Effector CD8-positive, alpha-beta T cell (primary cell): ENCODE results near the gene KMT2A.

Source experiments
- DNase-seq: peaks from one replicate; lab custom pipeline; 2025; lab: John Stamatoyannopoulos, UW

KMT2A gene

GRCh38 chr11:118484405-118484804, 48.1 kb downstream of the KMT2A start:
- DNase-seq: no peak

DNA sequence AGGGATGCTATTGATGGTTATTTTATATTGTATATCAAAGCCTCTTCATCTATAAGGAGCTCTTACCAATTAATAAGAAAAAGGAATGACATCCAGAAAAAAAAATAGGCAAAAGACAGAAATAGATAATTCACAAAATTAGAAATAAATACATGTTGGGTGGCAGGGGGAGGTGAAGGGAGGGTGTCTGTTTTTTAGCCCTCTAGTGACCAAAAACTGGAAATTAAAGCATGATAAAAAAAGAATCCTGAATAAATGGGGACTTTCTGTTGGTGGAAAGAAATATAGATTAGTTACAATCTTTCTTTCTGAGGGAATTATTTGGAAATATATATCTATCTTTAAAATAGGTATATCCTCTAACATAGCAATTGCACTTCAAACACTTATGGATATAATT, 49.0 kb downstream of the KMT2A start:
- DNase-seq: no peak

DNA sequence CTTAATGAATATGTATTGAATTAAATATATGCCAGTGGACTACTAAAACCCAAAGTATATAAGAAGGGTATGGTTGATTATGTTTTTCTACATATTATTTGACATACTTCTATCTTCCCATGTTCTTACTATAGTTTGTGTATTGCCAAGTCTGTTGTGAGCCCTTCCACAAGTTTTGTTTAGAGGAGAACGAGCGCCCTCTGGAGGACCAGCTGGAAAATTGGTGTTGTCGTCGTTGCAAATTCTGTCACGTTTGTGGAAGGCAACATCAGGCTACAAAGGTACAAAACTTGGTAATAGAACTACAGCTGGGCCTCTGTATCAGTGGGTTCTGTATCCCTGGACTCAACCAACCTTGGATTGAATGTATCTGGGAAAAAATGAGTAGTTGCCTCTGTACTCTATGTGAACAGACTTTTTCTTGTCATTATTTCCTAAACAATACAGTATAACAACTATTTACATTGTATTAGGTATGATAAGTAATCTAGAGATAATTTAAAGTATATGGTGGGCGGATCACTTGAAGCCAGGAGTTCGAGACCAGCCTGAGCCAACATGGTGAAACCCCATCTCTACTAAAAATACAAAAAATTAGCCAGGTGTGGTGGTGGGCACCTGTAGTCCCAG, 52.3 kb downstream of the KMT2A start:
- peak; percentile 65 for DNase-seq

DNA sequence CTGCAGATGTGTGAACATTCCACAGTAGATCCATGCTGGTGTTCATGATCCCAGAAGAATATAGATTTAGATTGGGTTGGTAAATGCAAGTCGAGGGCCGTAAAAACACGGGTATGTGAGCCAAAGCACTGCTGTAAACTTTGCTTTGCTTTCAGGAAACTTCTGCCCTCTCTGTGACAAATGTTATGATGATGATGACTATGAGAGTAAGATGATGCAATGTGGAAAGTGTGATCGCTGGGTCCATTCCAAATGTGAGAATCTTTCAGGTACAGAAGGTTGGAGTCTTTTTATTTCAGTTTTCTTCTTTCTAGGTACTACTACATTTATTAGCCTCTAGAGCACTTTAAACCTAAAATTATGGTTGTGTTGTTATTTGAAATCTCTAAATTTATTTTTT, 54.7 kb downstream of the KMT2A start:
- DNase-seq: no peak

DNA sequence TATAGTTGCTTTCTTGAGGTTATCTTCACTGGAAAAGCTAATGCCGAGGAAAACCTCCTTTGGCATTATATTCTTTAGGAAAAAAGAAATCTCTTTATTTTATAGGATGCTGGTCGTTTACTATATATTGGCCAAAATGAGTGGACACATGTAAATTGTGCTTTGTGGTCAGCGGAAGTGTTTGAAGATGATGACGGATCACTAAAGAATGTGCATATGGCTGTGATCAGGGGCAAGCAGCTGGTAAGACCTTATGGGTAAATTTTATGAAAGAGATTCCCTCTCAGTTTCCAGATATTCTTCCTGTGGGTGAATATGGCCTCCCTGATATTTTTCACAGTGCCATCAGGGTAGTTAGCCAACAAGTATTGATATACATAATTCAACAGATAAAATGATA, 61.5 kb downstream of the KMT2A start:
- DNase-seq: no peak

DNA sequence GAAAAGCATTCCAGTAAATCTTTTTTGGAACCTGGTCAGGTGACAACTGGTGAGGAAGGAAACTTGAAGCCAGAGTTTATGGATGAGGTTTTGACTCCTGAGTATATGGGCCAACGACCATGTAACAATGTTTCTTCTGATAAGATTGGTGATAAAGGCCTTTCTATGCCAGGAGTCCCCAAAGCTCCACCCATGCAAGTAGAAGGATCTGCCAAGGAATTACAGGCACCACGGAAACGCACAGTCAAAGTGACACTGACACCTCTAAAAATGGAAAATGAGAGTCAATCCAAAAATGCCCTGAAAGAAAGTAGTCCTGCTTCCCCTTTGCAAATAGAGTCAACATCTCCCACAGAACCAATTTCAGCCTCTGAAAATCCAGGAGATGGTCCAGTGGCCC, 66.9 kb downstream of the KMT2A start:
- no peak for DNase-seq

GRCh38 chr11:118511601-118512000, 75.3 kb downstream of the KMT2A start:
- no peak for DNase-seq

GRCh38 chr11:118514103-118514502, 77.8 kb downstream of the KMT2A start:
- no peak for DNase-seq

GRCh38 chr11:118519549-118519948, 83.3 kb downstream of the KMT2A start:
- no peak for DNase-seq

DNA sequence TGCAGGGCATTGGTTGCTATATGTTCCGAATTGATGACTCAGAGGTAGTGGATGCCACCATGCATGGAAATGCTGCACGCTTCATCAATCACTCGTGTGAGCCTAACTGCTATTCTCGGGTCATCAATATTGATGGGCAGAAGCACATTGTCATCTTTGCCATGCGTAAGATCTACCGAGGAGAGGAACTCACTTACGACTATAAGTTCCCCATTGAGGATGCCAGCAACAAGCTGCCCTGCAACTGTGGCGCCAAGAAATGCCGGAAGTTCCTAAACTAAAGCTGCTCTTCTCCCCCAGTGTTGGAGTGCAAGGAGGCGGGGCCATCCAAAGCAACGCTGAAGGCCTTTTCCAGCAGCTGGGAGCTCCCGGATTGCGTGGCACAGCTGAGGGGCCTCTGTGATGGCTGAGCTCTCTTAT, 85.6 kb downstream of the KMT2A start:
- no peak for DNase-seq

DNA sequence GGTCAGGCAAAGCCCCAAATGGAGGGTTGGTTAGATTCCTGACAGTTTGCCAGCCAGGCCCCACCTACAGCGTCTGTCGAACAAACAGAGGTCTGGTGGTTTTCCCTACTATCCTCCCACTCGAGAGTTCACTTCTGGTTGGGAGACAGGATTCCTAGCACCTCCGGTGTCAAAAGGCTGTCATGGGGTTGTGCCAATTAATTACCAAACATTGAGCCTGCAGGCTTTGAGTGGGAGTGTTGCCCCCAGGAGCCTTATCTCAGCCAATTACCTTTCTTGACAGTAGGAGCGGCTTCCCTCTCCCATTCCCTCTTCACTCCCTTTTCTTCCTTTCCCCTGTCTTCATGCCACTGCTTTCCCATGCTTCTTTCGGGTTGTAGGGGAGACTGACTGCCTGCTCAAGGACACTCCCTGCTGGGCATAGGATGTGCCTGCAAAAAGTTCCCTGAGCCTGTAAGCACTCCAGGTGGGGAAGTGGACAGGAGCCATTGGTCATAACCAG, 86.3 kb downstream of the KMT2A start:
- no peak for DNase-seq

GRCh38 chr11:118524356-118524755, 88.1 kb downstream of the KMT2A start:
- DNase-seq: no peak

- no peak for DNase-seq
These were observed 88.6 kb downstream of the KMT2A start for GRCh38 chr11:118524757-118525470.

GRCh38 chr11:118526688-118527087, 90.4 kb downstream of the KMT2A start:
- no peak for DNase-seq

- DNase-seq: no peak
These were observed 90.8 kb downstream of the KMT2A start, which contains the start of gene TTC36 for GRCh38 chr11:118527109-118527508. TSS of gene TTC36 (plus strand) at chr11:118527474. CDS start at chr11:118527495, 21 bp downstream.

DNA sequence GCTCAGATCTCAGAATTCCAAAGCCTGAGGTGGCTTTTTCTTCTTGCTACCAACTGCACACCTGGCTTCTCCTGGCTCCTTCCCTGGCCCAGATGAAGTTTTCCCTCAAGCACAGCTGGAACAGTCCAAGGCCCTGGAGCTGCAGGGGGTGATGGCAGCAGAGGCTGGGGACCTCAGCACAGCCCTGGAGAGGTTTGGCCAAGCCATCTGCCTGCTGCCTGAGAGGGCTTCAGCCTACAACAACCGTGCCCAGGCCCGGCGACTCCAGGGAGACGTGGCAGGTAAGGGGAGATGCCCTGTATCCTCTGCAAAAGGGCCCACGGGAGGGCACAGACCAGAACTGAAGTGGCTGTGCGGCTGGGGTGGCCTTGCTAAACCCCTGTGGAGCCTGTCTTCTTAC, 92.2 kb downstream of the KMT2A start:
- DNase-seq: no peak

DNA sequence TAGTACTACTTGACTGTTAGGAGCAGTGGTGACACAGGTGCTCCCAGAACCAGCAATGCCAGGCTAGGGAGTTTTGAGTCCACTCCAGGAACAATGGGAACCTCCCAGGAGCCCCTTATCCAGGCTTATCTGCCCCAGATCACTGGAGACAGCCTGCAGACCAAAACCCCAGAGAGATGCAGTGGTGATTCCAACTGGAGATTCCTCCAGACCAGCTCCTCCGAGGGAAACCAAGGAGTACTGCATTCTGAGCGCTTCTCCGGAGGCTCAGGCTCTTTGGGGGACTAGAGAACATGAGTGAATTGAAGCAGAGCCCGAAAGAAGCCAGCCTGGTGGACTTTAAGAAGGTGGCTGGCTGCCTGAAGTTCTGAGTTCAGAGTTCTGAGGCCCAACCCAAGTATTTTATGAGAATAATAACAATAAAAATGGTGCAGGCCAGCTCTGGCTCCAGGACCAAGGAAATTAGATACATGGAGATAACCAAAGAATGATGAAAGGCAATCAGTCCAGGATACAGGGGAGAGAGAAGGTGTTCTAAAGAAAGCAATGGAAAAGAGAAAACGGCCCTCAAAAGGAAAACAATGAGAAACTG, 93.4 kb downstream of the KMT2A start:
- no peak for DNase-seq

GRCh38 chr11:118530180-118530682, 93.9 kb downstream of the KMT2A start:
- DNase-seq: no peak

DNA sequence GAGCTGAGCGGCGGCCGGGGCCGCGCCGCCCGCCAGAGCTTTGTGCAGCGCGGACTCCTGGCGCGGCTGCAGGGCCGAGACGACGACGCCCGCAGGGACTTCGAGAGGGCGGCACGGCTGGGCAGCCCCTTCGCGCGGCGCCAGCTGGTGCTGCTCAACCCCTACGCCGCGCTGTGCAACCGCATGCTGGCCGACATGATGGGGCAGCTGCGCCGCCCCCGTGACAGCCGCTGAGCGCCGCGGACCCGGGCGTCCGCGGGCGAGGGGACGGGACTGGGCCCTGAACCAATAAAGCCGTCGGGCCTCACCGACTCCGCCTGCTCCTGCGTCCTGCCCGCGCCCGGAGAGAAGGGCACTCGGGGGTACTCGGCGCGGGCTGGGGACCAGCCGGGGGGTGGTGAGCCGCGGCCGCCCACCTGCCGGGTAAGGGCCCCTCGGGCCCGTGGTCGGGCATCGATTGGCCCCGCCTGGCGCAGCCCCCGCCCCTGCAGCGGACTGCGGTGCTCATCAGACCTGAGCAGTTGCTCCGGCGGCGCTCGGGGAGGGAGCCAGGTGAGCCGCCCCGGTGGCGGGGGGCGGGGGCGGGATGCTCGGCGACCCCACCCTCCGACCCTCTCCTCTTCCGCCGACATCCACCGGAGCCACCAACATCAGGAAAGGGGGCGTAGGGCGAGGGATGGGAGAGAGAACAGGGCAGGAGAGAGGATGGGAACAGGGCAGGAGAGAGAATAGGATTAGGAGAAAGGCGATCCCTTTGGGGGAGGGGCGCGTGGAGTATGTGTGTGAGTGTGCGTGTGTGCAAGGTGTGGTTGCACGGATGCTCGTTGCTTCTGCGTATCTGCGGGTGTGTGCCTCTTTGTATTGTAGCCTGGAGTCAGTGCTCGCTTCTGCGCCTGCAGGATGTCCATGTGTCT, 94.6 kb downstream of the KMT2A start, which contains the start of gene TMEM25:
TSS of gene TMEM25 (plus strand) at position 510 of the 914 bp plus-strand sequence. CDS start 610 bp downstream, outside the sequence.
- peak; percentile 46 for DNase-seq

GRCh38 chr11:118531597-118532084, 95.3 kb downstream of the KMT2A start:
- DNase-seq: no peak

DNA sequence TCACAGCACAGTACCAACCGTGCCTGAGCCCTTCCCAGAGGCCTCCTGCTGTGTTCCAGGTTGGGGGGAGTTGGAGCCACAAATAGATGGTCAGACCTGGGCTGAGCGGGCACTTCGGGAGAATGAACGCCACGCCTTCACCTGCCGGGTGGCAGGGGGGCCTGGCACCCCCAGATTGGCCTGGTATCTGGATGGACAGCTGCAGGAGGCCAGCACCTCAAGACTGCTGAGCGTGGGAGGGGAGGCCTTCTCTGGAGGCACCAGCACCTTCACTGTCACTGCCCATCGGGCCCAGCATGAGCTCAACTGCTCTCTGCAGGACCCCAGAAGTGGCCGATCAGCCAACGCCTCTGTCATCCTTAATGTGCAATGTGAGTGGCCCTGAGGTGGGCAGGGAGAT, 95.8 kb downstream of the KMT2A start:
- DNase-seq: no peak
